Esophagus squamous epithelium (tissue), 5 donors: ENCODE results near the gene FAM83D. TPM values are rescaled to one million over a fixed set of nuclear protein-coding genes. Genes with fewer than 3 reads are reported as not detected.
A peak's percentile ranks its signal among the peaks of the same experiment; 100 is the strongest.

ENCODE experiments used
- DNase-seq: peaks from one replicate; lab custom pipeline; 2025; lab: John Stamatoyannopoulos, UW
- H3K27ac ChIP-seq, 4 donors: fragments of 200-600 bp; sonication (generic); one replicate each; pipeline ENCODE4 v1.5.1; 2016 to 2019; ENCODE audit warnings: mild to moderate bottlenecking in 1 of 4
- H3K27me3 ChIP-seq, 4 donors: fragments of 200-600 bp; sonication (generic); 1 replicate in 3 of 4; 2 replicates in 1 of 4; pipeline versions ENCODE4 v1.5.1 to v1.6.0; 2017 to 2021; ENCODE audit warnings: antibody characterized with exemption in 1 of 4
- H3K36me3 ChIP-seq, 3 donors: fragments of 200-600 bp; sonication (generic); one replicate each; pipeline ENCODE4 v1.5.1; 2016 to 2019
- H3K4me1 ChIP-seq, 3 donors: fragments of 200-600 bp; sonication (generic); one replicate each; pipeline ENCODE4 v1.5.1; 2017 to 2019
- H3K4me3 ChIP-seq, 4 donors: fragments of 200-600 bp; sonication (generic); 1 replicate in 3 of 4; 2 replicates in 1 of 4; pipeline ENCODE4 v1.5.1; 2016 to 2019; ENCODE audit warnings: mild to moderate bottlenecking in 2 of 4, moderate library complexity in 1 of 4
- H3K9me3 ChIP-seq, 3 donors: fragments of 200-600 bp; sonication (generic); one replicate each; pipeline ENCODE4 v1.5.1; 2016 to 2019
- CTCF ChIP-seq, 6 experiments: fragments of 450-650 bp in 4 of 6; fragments of 200-600 bp in 2 of 6; sonication (generic) in 2 of 6; IDR thresholded peaks; one replicate each; pipeline ENCODE4 v1.5.1; 2016 to 2019; ENCODE audit warnings: antibody characterized with exemption in 6 of 6, mild to moderate bottlenecking in 4 of 6, moderate library complexity in 4 of 6
- POLR2A ChIP-seq, 4 donors: fragments of 450-650 bp; IDR thresholded peaks; one replicate each; pipeline ENCODE4 v1.6.1; 2017; ENCODE audit warnings: antibody characterized with exemption in 4 of 4, mild to moderate bottlenecking in 4 of 4, moderate library complexity in 3 of 4
- WGBS, 2 donors: methylation state at CpG; one replicate each; pipeline ENCODE4 v1.1.5; 2018; 5-methylcytosine and 5-hydroxymethylcytosine counted together
- intact Hi-C: fragments of 100-400 bp; cut with DNase I; formaldehyde crosslinking; loops from one replicate; pipeline ENCODE4 v1.15.0; 2022
- total RNA-seq, 4 donors: library from RNA; depleted of rRNA; stranded (reverse); fragments of >200 nt; gene quantifications; one replicate each; pipeline ENCODE4 v1.1.0, GENCODE V29; 2016
- donor health status: DM: yes; HTN: yes; CAD: no.

Gene FAM83D
- total RNA-seq, 4 donors from 2014 or later = 53.8 to 105 (median 81.9) TPM

- Histone ChIP-seq H3K4me1 (peaks cover 0 to 10% (median 0%) of the 10 kb centered on the region in 3 donors), H3K27ac (no peak overlapping the region), H3K36me3 (peaks cover 0 to 7% (median 0%) of the 10 kb centered on the region in 3 donors), H3K4me3 (no peak overlapping the region), H3K27me3 (peaks cover 0 to 24% (median 0%) of the 10 kb centered on the region in 4 donors), H3K9me3 (no peaks in the 10 kb centered on the region)
- no peak for DNase-seq
- intact Hi-C loops = no loop called here
- TF ChIP-seq CTCF (IDR thresholded peaks at IDR 0.05) (no peak), POLR2A (IDR thresholded peaks at IDR 0.05) (no peak)
- WGBS, 2 donors = 77 to 83% methylated on average over 4 to 9 of the region's 9 CpGs
Measured at GRCh38 chr20:38920851-38921250, 5.4 kb upstream of the FAM83D start.

GRCh38 chr20:38924718-38925117 is 1.5 kb upstream of the FAM83D start:
- H3K4me1 ChIP-seq = peaks cover 0 to 45% (median 7%) of the 10 kb centered on the region in 3 donors
- H3K36me3 ChIP-seq = no peaks in the 10 kb centered on the region
- H3K9me3 ChIP-seq = no peaks in the 10 kb centered on the region
- H3K4me3 ChIP-seq = no peak overlapping the region
- H3K27me3 ChIP-seq = peaks cover 0 to 9% (median 0%) of the 10 kb centered on the region in 4 donors
- no peak for DNase-seq
- 88 to 95% methylated on average over 2 of the region's 2 CpGs for WGBS, 2 donors
- H3K27ac ChIP-seq = no peak overlapping the region
- intact Hi-C loops = no loop called here
- TF ChIP-seq CTCF (IDR thresholded peaks at IDR 0.05) (no peak), POLR2A (IDR thresholded peaks at IDR 0.05) (no peak)

GRCh38 chr20:38926934-38927616 is 858 bp downstream of the FAM83D start:
- Histone ChIP-seq H3K27me3 (no peaks in the 10 kb centered on the region), H3K4me1 (peaks cover under 1 to 66% (median 21%) of the 10 kb centered on the region in 3 donors), H3K36me3 (no peaks in the 10 kb centered on the region), H3K27ac (peak overlapping the region; percentile 83 to 91 (median 86)), H3K9me3 (no peaks in the 10 kb centered on the region), H3K4me3 (peak overlapping the region; percentile 64 to 88 (median 76))
- intact Hi-C loops = loop anchor here (2.0 kb wide), 1 partner anchor 122 kb away; no protein-coding TSS in a partner anchor
- 7 to 8% methylated on average over 8 to 13 of the region's 27 CpGs for WGBS, 2 donors
- TF ChIP-seq CTCF (IDR thresholded peaks at IDR 0.05) = no peak
- no peak for TF ChIP-seq POLR2A (IDR thresholded peaks at IDR 0.05)
- no peak for DNase-seq

GRCh38 chr20:38927902-38928578 is 1.8 kb downstream of the FAM83D start:
- WGBS, 2 donors = 11 to 24% methylated on average over 3 to 4 of the region's 5 CpGs
- Histone ChIP-seq H3K9me3 (no peaks in the 10 kb centered on the region), H3K27ac (peak overlapping the region; percentile 83 to 91 (median 86)), H3K4me1 (peaks cover 8 to 72% (median 31%) of the 10 kb centered on the region in 3 donors), H3K36me3 (no peaks in the 10 kb centered on the region), H3K27me3 (no peaks in the 10 kb centered on the region), H3K4me3 (peak overlapping the region; percentile 64 to 88 (median 76))
- no peak for DNase-seq
- TF ChIP-seq POLR2A (IDR thresholded peaks at IDR 0.05) (no peak), CTCF (IDR thresholded peaks at IDR 0.05) (no peak)
- intact Hi-C loops = loop anchor here (2.0 kb wide), 1 partner anchor 121 kb away; no protein-coding TSS in a partner anchor

- intact Hi-C loops = no loop called here
- DNase-seq = no peak
- no peak for TF ChIP-seq CTCF (IDR thresholded peaks at IDR 0.05)
- no peak for TF ChIP-seq POLR2A (IDR thresholded peaks at IDR 0.05)
- no peak overlapping the region for H3K4me3 ChIP-seq
- WGBS, 2 donors = 79 to 95% methylated on average over 1 of the region's 1 CpG
- no peaks in the 10 kb centered on the region for H3K27me3 ChIP-seq
- no peaks in the 10 kb centered on the region for H3K9me3 ChIP-seq
- no peaks in the 10 kb centered on the region for H3K36me3 ChIP-seq
- H3K4me1 ChIP-seq = peaks cover 8 to 91% (median 42%) of the 10 kb centered on the region in 3 donors
- peak overlapping the region; percentile 67 to 91 (median 86) for H3K27ac ChIP-seq
Measured at GRCh38 chr20:38930242-38930569, 4.0 kb downstream of the FAM83D start.
